SK-N-SH (cell line): Measurements from ENCODE around the gene MFNG. TPM values are rescaled to one million over a fixed set of nuclear protein-coding genes. Genes with fewer than 3 reads are reported as not detected.

Experiments used
- CTCF ChIA-PET: fragments of 300-600, 350-600 bp; formaldehyde crosslinking; extraction: SDS; loops from one replicate; lab custom pipeline; 2021; lab: Yijun Ruan, JAX
- POLR2A ChIA-PET: fragments of 350-600 bp; sonication (Branson Sonifier 250); formaldehyde crosslinking; extraction: SDS; loops from one replicate; lab custom pipeline; 2020; ENCODE audit warnings: antibody characterized with exemption, inconsistent platforms; lab: Yijun Ruan, JAX
- DNase-seq: peaks from one replicate; pipeline ENCODE4 v3.0.0; 2012
- H2AFZ ChIP-seq: fragments of 200-600 bp; sonication (generic); 2 replicates; pipeline ENCODE4 v1.8.1; 2016; ENCODE audit warnings: antibody characterized with exemption, mild to moderate bottlenecking, low read depth
- H3F3A ChIP-seq: fragments of 200-600 bp; sonication (generic); replicated peaks from 2 replicates; pipeline ENCODE3; 2016; ENCODE audit warnings: antibody characterized with exemption, mild to moderate bottlenecking; ENCODE audit not compliant: insufficient read depth
- H3K27ac ChIP-seq, 2 experiments: fragments of 200-500 bp in 1 of 2; fragments of 200-600 bp in 1 of 2; sonication (Bioruptor generic) in 1 of 2; sonication (generic), shearing (Covaris generic) in 1 of 2; 2 replicates each; pipeline versions ENCODE4 v1.5.1 to v1.6.1; 2014 to 2016; ENCODE audit warnings: low read depth in 2 of 2, inconsistent platforms in 1 of 2, low read length in 1 of 2, mild to moderate bottlenecking in 1 of 2, mixed read lengths in 1 of 2
- H3K27me3 ChIP-seq: fragments of 200-600 bp; sonication (generic), shearing (Covaris generic); 2 replicates; pipeline ENCODE4 v1.6.1; 2016; ENCODE audit warnings: mixed run types; ENCODE audit not compliant: insufficient read depth
- H3K36me3 ChIP-seq, 2 experiments: fragments of 200-500 bp in 1 of 2; fragments of 200-600 bp in 1 of 2; sonication (Bioruptor generic) in 1 of 2; sonication (generic) in 1 of 2; replicated peaks in 1 of 2; 2 replicates each; pipeline versions ENCODE3 to v1.5.1; 2014 to 2016; ENCODE audit warnings: low read length in 1 of 2, mild to moderate bottlenecking in 1 of 2; ENCODE audit not compliant: insufficient read depth in 2 of 2, control insufficient read depth in 1 of 2
- H3K4me1 ChIP-seq, 2 experiments: fragments of 200-500 bp in 1 of 2; fragments of 200-600 bp in 1 of 2; sonication (Bioruptor generic) in 1 of 2; sonication (generic), shearing (Covaris generic) in 1 of 2; 2 replicates each; pipeline versions ENCODE4 v1.5.1 to v1.6.1; 2014 to 2016; ENCODE audit warnings: low read depth in 1 of 2, low read length in 1 of 2, mixed run types in 1 of 2; ENCODE audit not compliant: insufficient read depth in 2 of 2, control insufficient read depth in 1 of 2
- H3K4me2 ChIP-seq: fragments of 200-600 bp; sonication (generic), shearing (Covaris generic); 2 replicates; pipeline ENCODE4 v1.6.1; 2017; ENCODE audit warnings: mixed run types
- H3K4me3 ChIP-seq, 2 experiments: fragments of 200-500 bp in 1 of 2; fragments of 200-600 bp in 1 of 2; sonication (Bioruptor generic) in 1 of 2; sonication (generic), shearing (Covaris generic) in 1 of 2; 2 replicates each; pipeline versions ENCODE4 v1.5.1 to v1.8.1; 2014 to 2016; ENCODE audit warnings: low read depth in 2 of 2, inconsistent platforms in 1 of 2, low read length in 1 of 2, mild to moderate bottlenecking in 1 of 2, mixed read lengths in 1 of 2, moderate library complexity in 1 of 2
- H3K79me2 ChIP-seq: fragments of 200-600 bp; sonication (generic); 2 replicates; pipeline ENCODE4 v1.8.1; 2017; ENCODE audit warnings: mild to moderate bottlenecking; ENCODE audit not compliant: insufficient read depth
- H3K9ac ChIP-seq: fragments of 200-600 bp; sonication (generic); 2 replicates; pipeline ENCODE4 v1.6.1; 2017; ENCODE audit warnings: mixed run types
- H3K9me2 ChIP-seq: fragments of 200-600 bp; sonication (generic); 2 replicates; pipeline ENCODE4 v1.6.1; 2017; ENCODE audit warnings: mixed run types
- H3K9me3 ChIP-seq: fragments of 200-600 bp; sonication (generic); 2 replicates; pipeline ENCODE4 v1.6.1; 2017; ENCODE audit warnings: mixed run types, mild to moderate bottlenecking, moderate library complexity
- H4K20me1 ChIP-seq: fragments of 200-600 bp; sonication (generic); 2 replicates; pipeline ENCODE4 v1.6.1; 2017; ENCODE audit warnings: mild to moderate bottlenecking, mixed run types; ENCODE audit not compliant: insufficient read depth
- CHD2 ChIP-seq: fragments of 150-350 bp; IDR thresholded peaks from 2 replicates; pipeline ENCODE4 v1.6.1; 2018; ENCODE audit warnings: low read length; ENCODE audit not compliant: partially characterized antibody
- ELF1 ChIP-seq: IDR thresholded peaks from 2 replicates; pipeline ENCODE4 v1.4.0; 2012
- EP300 ChIP-seq, 2 experiments: IDR thresholded peaks; 2 replicates each; pipeline versions ENCODE4 v1.4.0 to v1.6.1; 2012; ENCODE audit warnings: borderline replicate concordance in 1 of 2, low read depth in 1 of 2, low read length in 1 of 2
- FOSL2 ChIP-seq: IDR thresholded peaks from 2 replicates; pipeline ENCODE4 v1.4.0; 2012; ENCODE audit warnings: low read depth, mild to moderate bottlenecking, moderate library complexity, borderline replicate concordance
- FOXJ3 ChIP-seq: sonication (generic); formaldehyde crosslinking; IDR thresholded peaks from 2 replicates; pipeline ENCODE4 v1.5.1; 2020; ENCODE audit warnings: mild to moderate bottlenecking, missing genetic modification reagents
- GATA2 ChIP-seq: sonication (generic); formaldehyde crosslinking; IDR thresholded peaks from 2 replicates; pipeline ENCODE4 v1.5.0; 2020; ENCODE audit warnings: mild to moderate bottlenecking, missing genetic modification reagents
- IRF3 ChIP-seq: fragments of 150-350 bp; IDR thresholded peaks from 2 replicates; pipeline ENCODE4 v1.6.1; 2016; ENCODE audit warnings: mild to moderate bottlenecking, low read depth, low read length
- MXI1 ChIP-seq: IDR thresholded peaks from 2 replicates; pipeline ENCODE4 v1.6.1; 2012; ENCODE audit warnings: mild to moderate bottlenecking, low read depth, low read length, improper control_type of control experiment
- NRF1 ChIP-seq: IDR thresholded peaks from 2 replicates; pipeline ENCODE4 v1.6.1; 2012; ENCODE audit warnings: low read depth, mild to moderate bottlenecking, low read length
- REST ChIP-seq: IDR thresholded peaks from 2 replicates; pipeline ENCODE4 v1.6.1; 2012; ENCODE audit warnings: mild to moderate bottlenecking, low read depth, low read length, moderate library complexity
- RFX5 ChIP-seq: IDR thresholded peaks from 2 replicates; pipeline ENCODE4 v1.6.1; 2012; ENCODE audit warnings: mild to moderate bottlenecking, improper control_type of control experiment, low read length
- TAF1 ChIP-seq: IDR thresholded peaks from 2 replicates; pipeline ENCODE4 v1.6.1; 2012; ENCODE audit warnings: low read depth, mild to moderate bottlenecking, low read length, moderate library complexity, borderline replicate concordance
- TEAD4 ChIP-seq: IDR thresholded peaks from 2 replicates; pipeline ENCODE4 v1.4.0; 2012; ENCODE audit warnings: mild to moderate bottlenecking, borderline replicate concordance; ENCODE audit not compliant: insufficient read depth
- USF1 ChIP-seq: IDR thresholded peaks from 2 replicates; pipeline ENCODE4 v1.4.0; 2012; ENCODE audit warnings: low read depth, borderline replicate concordance
- YY1 ChIP-seq: IDR thresholded peaks from 2 replicates; pipeline ENCODE4 v1.4.0; 2012; ENCODE audit warnings: low read depth, mild to moderate bottlenecking
- WGBS: methylation state at CpG from one replicate; pipeline ENCODE4 v1.1.6; 2017; ENCODE audit warnings: low lambda C conversion rate; 5-methylcytosine and 5-hydroxymethylcytosine counted together
- polyA plus RNA-seq, 3 experiments: library from polyadenylated mRNA; depleted of rRNA; stranded (reverse); fragments of >200 nt; gene quantifications; 2 replicates each; pipeline ENCODE4 v1.2.3, GENCODE V29; 2012
- TF ChIP-seq, protein P1 (sequence below): fragments of 150-350 bp; IDR thresholded peaks from 2 replicates; pipeline ENCODE4 v1.6.1; 2017; ENCODE audit warnings: antibody characterized with exemption, low read length, low read depth, borderline replicate concordance

The MFNG gene
- polyA plus RNA-seq, 1 of the 3 experiments (the other 2 are of a cell fraction), result 0.18 TPM

GRCh38 chr22:37489983-37490382 lies 3.8 kb upstream of the MFNG start:
- no peaks in the 10 kb centered on the region for H3K79me2 ChIP-seq
- 95% methylated on average over 8 of the region's 10 CpGs for WGBS
- peaks cover 3% of the 10 kb centered on the region for H3F3A ChIP-seq
- peaks cover 0 to 13% of the 10 kb centered on the region in 2 experiments; a peak in 1 of 4 replicates for H3K4me1 ChIP-seq
- no peaks in the 10 kb centered on the region for H3K27me3 ChIP-seq
- no peak overlapping the region for H3K4me3 ChIP-seq
- DNase-seq, result no peak
- no peak for TF ChIP-seq GATA2
- TF ChIP-seq MXI1, result no peak
- TF ChIP-seq, all 33 proteins: peak for 0
- no peaks in the 10 kb centered on the region for H3K9me2 ChIP-seq
- no peak overlapping the region for H3K27ac ChIP-seq
- H3K9me3 ChIP-seq, result no peaks in the 10 kb centered on the region
- ChIA-PET POLR2A (no interaction called here), CTCF (interaction anchor here (0.7 to 2.9 kb wide), 9 partner anchors 9 to 229 kb away, joined by 3 to 15 read pairs (median 3); no protein-coding TSS in a partner anchor)
- no peak overlapping the region for H3K4me2 ChIP-seq
- peaks cover 0 to 3% of the 10 kb centered on the region in 2 experiments for H3K36me3 ChIP-seq
- H2AFZ ChIP-seq, result no peak overlapping the region
- H4K20me1 ChIP-seq, result peaks cover 3% of the 10 kb centered on the region; the same call in 1 of the 2 replicates
- H3K9ac ChIP-seq, result no peak overlapping the region

DNA sequence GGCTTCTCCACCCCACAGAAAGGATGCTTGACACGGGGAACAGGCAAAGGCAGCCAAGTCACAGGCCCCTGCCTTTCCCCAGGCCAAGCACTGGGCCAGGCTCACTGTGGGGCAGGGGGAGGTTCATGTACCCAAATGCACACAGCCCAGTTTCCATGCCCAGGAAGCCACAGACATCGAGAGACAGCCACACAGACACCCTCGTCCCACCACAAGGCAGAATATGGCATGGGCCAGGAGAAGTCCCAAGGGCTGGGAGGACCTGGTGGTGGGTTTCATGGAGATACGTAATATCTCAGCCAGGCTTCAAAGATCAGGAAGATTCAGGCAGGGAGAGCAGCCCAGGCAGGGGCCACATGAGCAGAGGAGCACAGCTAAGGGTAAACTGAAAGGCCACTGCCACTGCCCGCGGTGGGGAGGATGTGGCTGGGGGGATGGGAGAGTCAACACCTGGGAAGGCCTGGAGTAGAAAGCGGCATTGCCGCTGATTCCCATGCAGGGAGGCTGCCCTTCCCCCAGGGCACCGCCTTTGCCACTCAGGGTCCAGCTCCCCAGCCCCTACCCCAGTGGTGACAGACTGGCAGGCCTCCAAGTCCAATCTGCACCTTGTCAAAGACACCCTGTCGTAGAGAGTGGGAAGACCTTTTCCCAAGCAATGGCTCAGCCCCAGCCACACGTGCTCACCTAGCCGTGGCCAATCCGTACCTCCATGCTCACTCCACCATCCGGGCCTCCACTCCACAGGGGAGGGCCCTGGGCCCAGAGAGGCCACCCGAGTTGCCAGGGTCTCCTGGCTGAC lies 2.4 kb upstream of the MFNG start:
- no peak for DNase-seq
- Histone ChIP-seq H3K9ac (no peak overlapping the region), H3K9me3 (no peaks in the 10 kb centered on the region), H3K4me3 (no peak overlapping the region), H3K9me2 (no peaks in the 10 kb centered on the region), H3K4me1 (peaks cover 0 to 13% of the 10 kb centered on the region in 2 experiments; a peak in 1 of 4 replicates), H4K20me1 (peaks cover 3% of the 10 kb centered on the region; the same call in 1 of the 2 replicates), H3K79me2 (no peaks in the 10 kb centered on the region), H3F3A (peaks cover 3% of the 10 kb centered on the region), H3K36me3 (peaks cover 0 to 3% of the 10 kb centered on the region in 2 experiments), H2AFZ (no peak overlapping the region), H3K4me2 (no peak overlapping the region), H3K27ac (no peak overlapping the region), H3K27me3 (no peaks in the 10 kb centered on the region)
- TF ChIP-seq TAF1, result no peak
- TF ChIP-seq IRF3, result no peak
- TF ChIP-seq USF1, result no peak
- no peak for TF ChIP-seq ELF1
- TF ChIP-seq CHD2, result no peak
- TF ChIP-seq RFX5, result no peak
- TF ChIP-seq TEAD4, result no peak
- no peak for TF ChIP-seq FOXJ3
- no peak for TF ChIP-seq REST
- TF ChIP-seq YY1, result no peak
- no peak for TF ChIP-seq NRF1
- TF ChIP-seq EP300 (IDR thresholded peaks at IDR 0.05; ENCODE audit: borderline replicate concordance in 1 of 2, low read depth in 1 of 2, low read length in 1 of 2), result no peak
- TF ChIP-seq, protein P1, sequence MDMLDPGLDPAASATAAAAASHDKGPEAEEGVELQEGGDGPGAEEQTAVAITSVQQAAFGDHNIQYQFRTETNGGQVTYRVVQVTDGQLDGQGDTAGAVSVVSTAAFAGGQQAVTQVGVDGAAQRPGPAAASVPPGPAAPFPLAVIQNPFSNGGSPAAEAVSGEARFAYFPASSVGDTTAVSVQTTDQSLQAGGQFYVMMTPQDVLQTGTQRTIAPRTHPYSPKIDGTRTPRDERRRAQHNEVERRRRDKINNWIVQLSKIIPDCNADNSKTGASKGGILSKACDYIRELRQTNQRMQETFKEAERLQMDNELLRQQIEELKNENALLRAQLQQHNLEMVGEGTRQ, result no peak
- TF ChIP-seq FOSL2, result no peak
- POLR2A ChIA-PET, result no interaction called here
- 92% methylated on average over 7 of the region's 15 CpGs for WGBS
- CTCF ChIA-PET, result interaction anchor here (0.7 to 2.9 kb wide), 2 partner anchors 10 to 21 kb away, joined by 3 to 11 read pairs; no protein-coding TSS in a partner anchor
